ENCODE results near the gene DEPDC5.

DEPDC5 gene

GRCh38 chr22:31840585-31840984 is 86.8 kb downstream of the DEPDC5 start:
- DNase-seq (no peak), ATAC-seq (no peak)
- Mint-ChIP-seq H3K4me3 (no peak overlapping the region), H3K27me3 (no peaks in the 10 kb centered on the region), H3K4me1 (peaks cover 7% of the 10 kb centered on the region), H3K36me3 (ENCODE audit: low read depth) (peaks cover 38% of the 10 kb centered on the region), H3K27ac (peak overlapping the region; percentile 29), H3K9me3 (no peaks in the 10 kb centered on the region)

- peaks cover 10% of the 10 kb centered on the region for H3K4me1 Mint-ChIP-seq
- DNase-seq (no peak), ATAC-seq (no peak)
- H3K27ac Mint-ChIP-seq = peak overlapping the region; percentile 29
- no peak overlapping the region for H3K4me3 Mint-ChIP-seq
- H3K36me3 Mint-ChIP-seq (ENCODE audit: low read depth) = peaks cover 43% of the 10 kb centered on the region
- H3K9me3 Mint-ChIP-seq = no peaks in the 10 kb centered on the region
- H3K27me3 Mint-ChIP-seq = no peaks in the 10 kb centered on the region
Measured at GRCh38 chr22:31841078-31841827, 87.4 kb downstream of the DEPDC5 start.

DNA sequence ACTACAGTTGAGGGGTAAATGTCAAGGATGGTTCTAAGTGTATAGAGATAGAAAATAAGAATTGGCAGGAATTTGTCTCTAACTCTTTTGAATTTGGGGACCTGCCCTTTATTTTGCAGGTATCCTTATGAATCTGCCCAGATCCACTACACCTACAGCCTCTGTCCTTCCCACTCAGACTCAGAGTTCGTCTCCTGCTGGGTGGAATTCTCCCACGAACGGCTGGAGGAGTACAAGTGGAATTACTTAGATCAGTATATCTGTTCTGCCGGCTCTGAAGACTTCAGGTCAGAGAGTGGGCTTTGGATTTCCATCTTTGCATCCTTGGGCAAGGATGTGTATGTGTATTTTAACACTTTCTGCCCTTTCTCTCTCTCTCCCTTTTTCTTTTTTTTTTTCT is 89.7 kb downstream of the DEPDC5 start:
- peaks cover 53% of the 10 kb centered on the region for H3K36me3 Mint-ChIP-seq (ENCODE audit: low read depth)
- DNase-seq (no peak), ATAC-seq (no peak)
- no peaks in the 10 kb centered on the region for H3K27me3 Mint-ChIP-seq
- no peak overlapping the region for H3K4me3 Mint-ChIP-seq
- H3K4me1 Mint-ChIP-seq = peaks cover 13% of the 10 kb centered on the region
- H3K9me3 Mint-ChIP-seq = no peaks in the 10 kb centered on the region
- H3K27ac Mint-ChIP-seq = no peak overlapping the region

GRCh38 chr22:31844941-31845340 is 91.1 kb downstream of the DEPDC5 start:
- Mint-ChIP-seq H3K4me3 (no peak overlapping the region), H3K27ac (no peak overlapping the region), H3K27me3 (no peaks in the 10 kb centered on the region), H3K9me3 (no peaks in the 10 kb centered on the region), H3K4me1 (peaks cover 13% of the 10 kb centered on the region), H3K36me3 (ENCODE audit: low read depth) (peaks cover 56% of the 10 kb centered on the region)
- no peak for ATAC-seq
- no peak for DNase-seq

GRCh38 chr22:31846161-31847115 is 92.6 kb downstream of the DEPDC5 start:
- Mint-ChIP-seq H3K4me1 (peaks cover 9% of the 10 kb centered on the region), H3K27ac (no peak overlapping the region), H3K36me3 (ENCODE audit: low read depth) (peaks cover 55% of the 10 kb centered on the region), H3K4me3 (no peak overlapping the region), H3K9me3 (no peaks in the 10 kb centered on the region), H3K27me3 (no peaks in the 10 kb centered on the region)
- ATAC-seq = peak; percentile 71
- no peak for DNase-seq

GRCh38 chr22:31848411-31848810 is 94.6 kb downstream of the DEPDC5 start:
- no peak for ATAC-seq
- no peak overlapping the region for H3K4me3 Mint-ChIP-seq
- no peak for DNase-seq
- no peak overlapping the region for H3K27ac Mint-ChIP-seq
- H3K9me3 Mint-ChIP-seq = no peaks in the 10 kb centered on the region
- peaks cover 6% of the 10 kb centered on the region for H3K4me1 Mint-ChIP-seq
- H3K27me3 Mint-ChIP-seq = no peaks in the 10 kb centered on the region
- H3K36me3 Mint-ChIP-seq (ENCODE audit: low read depth) = peaks cover 47% of the 10 kb centered on the region

GRCh38 chr22:31850135-31850534 is 96.3 kb downstream of the DEPDC5 start:
- ATAC-seq = no peak
- peaks cover 6% of the 10 kb centered on the region for H3K4me1 Mint-ChIP-seq

DNA sequence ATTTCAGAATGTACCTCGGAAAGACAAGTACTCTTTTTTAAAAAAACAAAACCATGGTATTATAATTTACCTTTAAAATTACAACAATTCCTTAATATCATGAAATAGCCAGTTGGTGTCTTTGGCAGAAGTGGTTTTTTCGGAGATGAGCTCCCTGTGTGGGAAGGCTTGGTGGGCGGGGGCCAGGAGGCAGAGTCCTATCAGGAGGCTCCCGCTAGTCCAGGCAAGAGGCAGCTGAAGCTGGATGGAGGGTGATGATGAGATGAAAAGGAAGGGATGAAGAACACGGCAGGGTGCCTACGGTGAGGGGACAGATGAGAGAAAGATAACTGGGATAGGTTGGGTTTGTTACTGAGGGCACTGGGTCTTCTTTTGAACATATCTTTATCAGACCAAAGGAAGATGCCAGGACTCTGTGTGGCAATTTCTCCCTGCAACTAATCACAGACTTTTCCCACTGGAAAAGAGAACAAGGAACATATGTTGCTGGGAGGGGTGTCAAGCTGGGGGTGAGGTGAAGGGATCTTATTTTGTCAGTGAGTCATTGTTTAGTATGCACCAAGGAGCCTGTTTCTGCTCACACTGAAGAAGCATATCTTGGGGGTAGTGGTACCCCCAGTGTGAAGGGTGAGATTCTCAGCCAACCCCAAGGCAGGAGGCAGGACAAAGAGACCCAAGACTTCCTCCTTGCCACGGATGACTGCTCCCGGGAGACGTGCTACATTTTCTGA is 99.0 kb downstream of the DEPDC5 start:
- H3K27ac Mint-ChIP-seq = no peak overlapping the region

More at GRCh38 chr22:31850135-31850534, 96.3 kb downstream of the DEPDC5 start:
- Mint-ChIP-seq H3K4me3 (no peak overlapping the region), H3K9me3 (no peaks in the 10 kb centered on the region), H3K27ac (no peak overlapping the region), H3K36me3 (ENCODE audit: low read depth) (peaks cover 43% of the 10 kb centered on the region), H3K27me3 (no peaks in the 10 kb centered on the region)
- no peak for DNase-seq

GRCh38 chr22:31853736-31854495 is 100.1 kb downstream of the DEPDC5 start:
- Mint-ChIP-seq H3K4me3 (no peak overlapping the region), H3K27me3 (no peaks in the 10 kb centered on the region), H3K27ac (no peak overlapping the region), H3K4me1 (no peaks in the 10 kb centered on the region), H3K36me3 (ENCODE audit: low read depth) (peaks cover 22% of the 10 kb centered on the region), H3K9me3 (no peaks in the 10 kb centered on the region)
- ATAC-seq (no peak), DNase-seq (no peak)

More for the DNA sequence above, 99.0 kb downstream of the DEPDC5 start:
- Mint-ChIP-seq H3K4me1 (no peaks in the 10 kb centered on the region), H3K4me3 (no peak overlapping the region), H3K9me3 (no peaks in the 10 kb centered on the region), H3K27me3 (no peaks in the 10 kb centered on the region), H3K36me3 (ENCODE audit: low read depth) (peaks cover 27% of the 10 kb centered on the region)
- ATAC-seq (no peak), DNase-seq (no peak)

- no peaks in the 10 kb centered on the region for H3K9me3 Mint-ChIP-seq
- no peak overlapping the region for H3K4me3 Mint-ChIP-seq
- no peaks in the 10 kb centered on the region for H3K27me3 Mint-ChIP-seq
- no peak for DNase-seq
- peaks cover 10% of the 10 kb centered on the region for H3K36me3 Mint-ChIP-seq (ENCODE audit: low read depth)
- H3K27ac Mint-ChIP-seq = no peak overlapping the region
- ATAC-seq = no peak
- peaks cover 7% of the 10 kb centered on the region for H3K4me1 Mint-ChIP-seq
Measured at GRCh38 chr22:31857247-31857646, 103.4 kb downstream of the DEPDC5 start.

DNA sequence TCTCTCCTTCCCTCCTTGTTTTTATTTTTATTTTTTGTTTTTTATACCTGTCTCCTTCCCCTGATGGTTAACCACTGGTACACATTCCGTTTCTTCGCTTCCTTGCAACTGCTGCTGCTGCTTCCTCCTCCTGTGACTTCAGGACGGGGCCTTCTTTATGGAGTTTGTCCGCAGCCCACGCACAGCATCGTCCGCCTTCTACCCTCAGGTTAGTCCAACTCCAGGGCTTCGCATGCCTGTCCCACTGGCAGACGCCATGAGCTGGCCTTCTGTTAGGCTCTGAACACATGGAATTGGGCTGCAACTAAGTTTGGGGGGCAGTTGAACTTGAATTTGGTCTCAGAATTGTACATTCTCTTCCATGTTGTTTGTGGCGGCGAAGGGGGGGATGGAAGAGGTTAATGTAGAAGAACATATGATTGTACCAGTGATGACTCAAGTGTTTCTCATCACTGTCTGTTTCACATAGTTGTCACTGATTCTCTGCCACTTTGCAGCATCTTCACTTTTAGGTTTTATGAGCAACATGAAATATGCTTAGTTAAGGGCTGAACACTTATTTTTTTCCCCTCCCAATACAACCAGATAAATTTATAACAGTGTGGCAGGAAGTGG is 107.5 kb downstream of the DEPDC5 start:
- no peak overlapping the region for H3K4me3 Mint-ChIP-seq
- peaks cover 7% of the 10 kb centered on the region for H3K4me1 Mint-ChIP-seq
- peak; percentile 63 for ATAC-seq
- peaks cover 6% of the 10 kb centered on the region for H3K36me3 Mint-ChIP-seq (ENCODE audit: low read depth)
- no peaks in the 10 kb centered on the region for H3K9me3 Mint-ChIP-seq
- no peak for DNase-seq
- H3K27me3 Mint-ChIP-seq = no peaks in the 10 kb centered on the region
- H3K27ac Mint-ChIP-seq = no peak overlapping the region

GRCh38 chr22:31866918-31867317 is 113.1 kb downstream of the DEPDC5 start:
- H3K27ac Mint-ChIP-seq = no peak overlapping the region
- peaks cover 4% of the 10 kb centered on the region for H3K4me1 Mint-ChIP-seq
- no peaks in the 10 kb centered on the region for H3K27me3 Mint-ChIP-seq
- DNase-seq (no peak), ATAC-seq (no peak)
- H3K4me3 Mint-ChIP-seq = no peak overlapping the region
- peaks cover 13% of the 10 kb centered on the region for H3K36me3 Mint-ChIP-seq (ENCODE audit: low read depth)
- H3K9me3 Mint-ChIP-seq = no peaks in the 10 kb centered on the region

- H3K9me3 Mint-ChIP-seq = no peaks in the 10 kb centered on the region
- H3K4me3 Mint-ChIP-seq = no peak overlapping the region
- DNase-seq (no peak), ATAC-seq (no peak)
- H3K27me3 Mint-ChIP-seq = no peaks in the 10 kb centered on the region
- H3K4me1 Mint-ChIP-seq = peaks cover 4% of the 10 kb centered on the region
- no peak overlapping the region for H3K27ac Mint-ChIP-seq
- H3K36me3 Mint-ChIP-seq (ENCODE audit: low read depth) = peaks cover 14% of the 10 kb centered on the region
Measured at GRCh38 chr22:31867386-31868153, 113.8 kb downstream of the DEPDC5 start.
